NCI-H2196 (cell line): ENCODE measurements around the gene ADCY6.

Experiments used
- DNase-seq: peaks from one replicate; lab custom pipeline; 2025; ENCODE audit not compliant: unreplicated experiment; lab: John Stamatoyannopoulos, UW

Gene ADCY6

GRCh38 chr12:48786591-48787544 is 2.0 kb downstream of the ADCY6 start:
- no peak for DNase-seq

DNA sequence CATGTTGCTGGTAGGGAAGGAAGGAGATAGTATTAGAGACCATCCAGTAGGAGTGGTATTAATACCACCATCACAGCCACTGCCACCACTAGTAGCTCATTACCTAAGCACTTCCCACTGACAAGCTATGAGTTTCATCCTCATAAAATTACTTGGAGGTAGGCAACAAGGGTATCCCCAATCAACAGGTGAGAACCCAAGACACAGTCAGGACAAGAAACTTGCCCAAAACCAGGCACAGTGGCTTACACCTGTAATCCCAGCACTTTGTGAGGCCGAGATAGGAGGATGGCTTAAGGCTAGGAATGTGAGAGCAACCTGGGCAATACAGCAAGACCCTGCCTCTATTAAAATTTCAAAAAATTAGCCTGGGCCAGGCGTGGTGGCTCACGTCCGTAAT is 5.5 kb downstream of the ADCY6 start:
- no peak for DNase-seq

GRCh38 chr12:48782457-48783395 is 6.2 kb downstream of the ADCY6 start:
- DNase-seq = no peak

- DNase-seq = no peak
Observed at GRCh38 chr12:48781750-48782456, 7.0 kb downstream of the ADCY6 start.

- DNase-seq = no peak
Observed at GRCh38 chr12:48780381-48781025, 8.4 kb downstream of the ADCY6 start.

GRCh38 chr12:48779869-48780268 is 9.0 kb downstream of the ADCY6 start:
- DNase-seq = no peak

DNA sequence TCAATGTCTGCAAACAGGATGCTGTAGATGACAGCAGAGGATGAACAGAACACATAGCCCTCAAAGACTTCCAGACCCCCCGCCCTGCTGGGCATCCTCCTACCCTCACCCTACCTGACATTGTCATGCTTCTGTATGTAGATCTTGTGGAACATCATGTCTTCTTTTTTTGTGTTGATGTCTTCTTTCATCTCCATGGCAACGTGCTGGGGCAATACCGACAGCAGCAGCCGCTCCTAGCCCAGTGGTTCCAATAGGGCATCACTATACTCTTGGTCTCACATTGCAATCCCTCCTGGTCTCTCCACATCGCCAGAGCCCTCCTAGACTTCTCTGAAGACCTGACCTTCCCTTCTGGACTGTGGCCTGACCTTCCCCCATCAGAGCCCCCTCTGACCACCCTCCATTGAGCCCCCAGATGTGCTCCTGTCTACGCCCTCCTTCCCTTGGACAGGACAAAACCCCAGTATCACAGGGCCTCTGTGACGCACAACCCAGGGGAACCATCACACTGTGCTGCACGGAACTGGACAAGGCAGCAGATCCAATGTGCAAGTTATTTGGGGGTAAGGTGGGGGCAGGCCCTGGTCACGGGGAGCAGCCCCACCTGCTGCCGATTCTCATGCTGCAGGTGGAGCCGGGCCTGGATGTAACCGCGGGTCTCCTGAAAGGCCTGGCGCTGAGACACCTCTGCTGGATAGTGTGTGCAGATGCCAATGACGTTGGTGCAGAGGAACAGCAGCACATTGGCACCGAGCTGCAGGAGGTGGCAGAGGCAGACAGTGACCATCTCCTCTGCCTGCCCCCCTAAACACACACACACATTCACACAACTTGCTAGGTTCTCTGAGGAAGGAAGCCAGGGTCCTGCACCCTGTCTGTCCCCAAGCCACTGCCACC is 11.1 kb downstream of the ADCY6 start:
- DNase-seq = no peak

DNA sequence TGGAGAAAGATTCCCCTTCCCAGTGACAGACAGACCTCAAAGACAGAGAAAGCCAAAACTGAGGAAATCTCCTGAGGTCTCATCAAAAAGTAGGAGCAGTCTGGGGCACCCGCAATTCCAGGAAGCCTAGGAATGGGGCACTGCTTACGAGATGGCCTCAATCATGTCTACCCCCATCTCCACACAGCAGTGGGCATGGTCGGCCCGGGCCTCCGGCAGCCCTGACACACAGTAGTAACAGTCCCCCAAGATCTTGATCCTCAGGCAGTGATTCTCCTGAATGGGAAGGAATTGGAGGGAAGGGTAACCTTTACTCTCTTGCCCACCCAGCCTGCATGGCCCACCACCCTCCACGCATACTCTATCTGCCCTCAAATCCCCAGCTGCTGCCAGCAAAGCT is 11.9 kb downstream of the ADCY6 start:
- no peak for DNase-seq

GRCh38 chr12:48775991-48776649 is 12.8 kb downstream of the ADCY6 start:
- DNase-seq = no peak

- no peak for DNase-seq
Observed at GRCh38 chr12:48775299-48775698, 13.6 kb downstream of the ADCY6 start.

- no peak for DNase-seq
Observed at GRCh38 chr12:48774516-48774915, 14.4 kb downstream of the ADCY6 start.

- no peak for DNase-seq
Observed at GRCh38 chr12:48773686-48774085, 15.2 kb downstream of the ADCY6 start.

GRCh38 chr12:48771588-48772112 is 17.2 kb downstream of the ADCY6 start:
- DNase-seq = no peak

DNA sequence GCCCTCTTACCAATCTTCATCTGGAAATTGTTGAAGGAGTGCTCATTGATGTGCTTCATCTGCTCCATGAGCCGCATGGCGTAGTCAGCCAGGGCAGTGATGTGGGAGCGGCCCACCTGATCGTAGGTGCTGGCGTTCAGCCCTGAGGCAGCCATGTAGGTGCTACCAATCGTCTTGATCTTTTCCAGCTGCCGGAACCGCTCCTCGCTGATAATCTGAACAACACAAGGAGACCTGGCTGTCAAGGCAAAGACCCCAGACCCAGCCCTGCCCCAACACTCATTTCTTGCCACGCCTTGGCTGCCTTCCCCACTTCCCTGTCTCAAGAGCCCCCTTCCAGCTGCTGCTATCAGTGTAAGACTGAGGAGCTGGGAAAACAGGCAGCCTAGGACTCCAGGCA is 18.1 kb downstream of the ADCY6 start:
- no peak for DNase-seq

DNA sequence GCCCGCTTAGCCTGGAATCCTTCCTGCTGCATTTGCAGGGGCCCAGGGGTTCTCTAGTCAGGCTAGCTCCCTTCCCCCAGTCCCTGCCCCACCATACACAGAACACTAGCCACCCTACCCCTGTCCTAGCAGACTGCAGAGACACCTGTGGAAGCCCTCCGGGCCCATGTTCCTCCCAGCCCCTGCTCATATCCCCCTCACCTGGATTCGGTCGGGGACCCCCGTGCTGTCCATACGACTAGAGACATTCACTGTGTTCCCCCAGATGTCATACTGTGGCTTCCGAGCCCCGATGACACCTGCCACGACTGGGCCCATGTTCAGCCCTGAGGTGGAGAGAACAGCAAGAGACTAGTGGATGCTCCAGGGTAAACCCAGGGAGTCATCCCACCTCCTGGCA is 20.2 kb downstream of the ADCY6 start:
- DNase-seq = no peak

- no peak for DNase-seq
Observed at GRCh38 chr12:48768147-48768546, 20.7 kb downstream of the ADCY6 start.

- no peak for DNase-seq
Observed at GRCh38 chr12:48767521-48767920, 21.4 kb downstream of the ADCY6 start.

- no peak for DNase-seq
Observed at GRCh38 chr12:48767047-48767446, 21.8 kb downstream of the ADCY6 start.

GRCh38 chr12:48765753-48766162 is 23.1 kb downstream of the ADCY6 start:
- no peak for DNase-seq
